Right ventricle myocardium superior (tissue), 1 donor: ENCODE results near the gene OPN1MW. TPM values are rescaled to one million over a fixed set of nuclear protein-coding genes. Genes with fewer than 3 reads are reported as not detected.
"Not testable (repeated sequence)": the region's sequence is repeated elsewhere in the genome, so short reads cannot be mapped to it uniquely, and the experiment has no call there.

Experiments used
- ATAC-seq: fragments of 200-7000 bp; cut with Tn5 transposase; one replicate; pipeline ENCODE4 v1.9.1; 2020; ENCODE audit warnings: mild to moderate bottlenecking; ENCODE audit not compliant: poor library complexity
- DNase-seq: peaks from one replicate; pipeline ENCODE4 v3.0.0-alpha.2; 2020
- intact Hi-C: fragments of 100-400 bp; cut with DNase I; formaldehyde crosslinking; loops from one replicate; pipeline ENCODE4 v1.11.2; 2022
- total RNA-seq: library from RNA; stranded (reverse); fragmentation: NEBNext Ultra II Directional; extraction: Animal tissue kit (Norgen Biotek cat#: 25700); gene quantifications from one replicate; pipeline ENCODE4 v1.2.1, GENCODE V29; 2021
- donor health status: DM: no; HTN: yes; CAD: no; lungs with severe emphysema.

Gene OPN1MW
- total RNA-seq, 1 donor from 2014 or later, result not detected

DNA sequence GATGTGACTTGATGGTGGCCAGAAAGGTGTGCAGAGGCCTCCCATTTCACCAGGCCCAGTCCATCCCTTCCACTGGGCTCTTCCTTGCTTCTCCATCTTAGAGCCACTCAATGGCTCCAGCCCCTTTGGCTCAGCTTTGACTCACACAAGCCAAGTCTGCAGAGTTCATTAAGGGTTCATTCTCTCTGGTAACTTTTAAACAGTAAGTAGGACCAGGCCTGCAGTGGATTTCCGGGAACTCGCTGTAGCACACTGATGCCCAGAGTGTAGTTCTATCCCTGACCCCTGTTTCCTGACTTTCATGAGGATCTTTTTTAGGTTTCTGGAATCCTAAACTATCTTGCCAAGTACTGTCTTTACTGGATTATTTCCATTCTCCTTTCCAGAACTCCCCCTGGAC lies 11.9 kb downstream of the OPN1MW start:
- DNase-seq, intact Hi-C loops: not testable (repeated sequence)
- peak; percentile 29 for ATAC-seq

DNA sequence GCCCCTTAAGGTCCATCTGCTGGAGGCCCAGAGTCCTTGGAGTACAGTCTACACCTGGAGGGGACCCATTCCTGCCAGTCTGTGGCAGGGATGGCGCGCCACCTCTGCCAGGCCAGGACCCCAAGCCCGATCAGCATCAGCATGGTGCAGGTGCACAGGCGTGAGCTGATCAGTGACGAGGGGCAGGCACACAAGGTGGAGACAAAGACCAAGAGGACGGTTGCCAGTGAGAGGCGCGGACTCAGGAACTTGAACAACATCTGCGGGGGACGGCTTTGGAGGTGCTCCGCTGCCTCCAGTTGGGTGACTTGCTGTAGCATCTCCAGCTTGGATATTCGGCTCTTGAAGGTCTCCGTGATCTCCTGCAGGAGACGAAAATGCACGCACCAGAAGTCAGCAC lies 14.1 kb downstream of the OPN1MW start:
- intact Hi-C loops, ATAC-seq, DNase-seq: not testable (repeated sequence)

DNA sequence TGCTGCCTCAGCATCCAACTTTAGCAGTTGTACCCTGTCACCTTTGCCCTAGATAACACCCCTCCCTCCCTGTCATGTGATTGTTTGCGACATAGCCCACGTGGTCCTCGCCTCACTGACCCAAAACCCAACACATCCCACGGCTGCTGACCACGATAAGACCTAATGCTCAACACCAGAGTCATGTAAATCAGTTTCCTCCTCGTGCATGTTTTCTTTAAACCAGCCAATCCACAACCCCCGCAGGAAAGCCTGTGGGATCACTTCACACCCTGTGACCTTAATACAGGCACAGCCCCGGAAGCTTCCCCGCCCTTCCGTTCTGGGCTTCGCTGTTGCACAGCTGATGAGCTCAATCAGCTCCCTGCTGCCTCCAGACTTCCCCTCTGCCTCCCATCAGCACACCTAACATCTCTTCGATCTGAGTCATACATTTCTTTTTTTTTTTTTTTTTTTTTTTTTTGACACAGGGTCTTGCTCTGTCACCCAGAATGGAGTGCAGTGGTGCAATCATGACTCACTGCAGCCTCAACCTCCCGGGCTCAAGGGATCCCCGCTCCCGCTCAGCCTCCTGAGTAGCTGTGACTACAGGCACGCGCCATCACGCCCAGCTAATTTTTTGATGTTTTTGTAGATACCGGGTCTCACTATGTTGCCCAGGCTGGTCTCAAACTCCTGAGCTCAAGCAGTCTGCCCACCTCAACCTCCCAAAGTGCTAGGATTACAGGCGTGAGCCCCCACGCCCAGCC lies 27.4 kb downstream of the OPN1MW start:
- intact Hi-C loops, DNase-seq: not testable (repeated sequence)
- peak; percentile 73 for ATAC-seq

DNA sequence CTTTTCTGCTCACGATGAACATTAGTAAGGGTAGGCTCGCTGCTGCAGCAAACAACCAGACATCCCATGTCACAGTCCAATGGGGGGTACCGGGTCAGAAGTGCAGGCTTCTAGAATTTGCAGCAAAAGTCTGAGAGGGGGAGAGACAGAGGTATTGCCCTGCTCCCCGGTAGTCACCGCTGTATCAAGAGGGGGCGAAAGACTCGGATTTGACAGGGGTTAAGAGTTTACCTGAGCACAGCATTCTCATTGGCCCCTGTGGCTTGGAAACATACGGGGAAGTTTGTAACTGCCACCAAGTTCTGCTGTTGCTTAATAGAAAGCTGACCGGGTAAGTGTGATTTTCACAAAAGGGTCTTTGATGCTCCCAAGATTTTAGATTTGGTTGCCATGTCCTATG lies 28.7 kb downstream of the OPN1MW start:
- not testable (repeated sequence) for ATAC-seq, DNase-seq

DNA sequence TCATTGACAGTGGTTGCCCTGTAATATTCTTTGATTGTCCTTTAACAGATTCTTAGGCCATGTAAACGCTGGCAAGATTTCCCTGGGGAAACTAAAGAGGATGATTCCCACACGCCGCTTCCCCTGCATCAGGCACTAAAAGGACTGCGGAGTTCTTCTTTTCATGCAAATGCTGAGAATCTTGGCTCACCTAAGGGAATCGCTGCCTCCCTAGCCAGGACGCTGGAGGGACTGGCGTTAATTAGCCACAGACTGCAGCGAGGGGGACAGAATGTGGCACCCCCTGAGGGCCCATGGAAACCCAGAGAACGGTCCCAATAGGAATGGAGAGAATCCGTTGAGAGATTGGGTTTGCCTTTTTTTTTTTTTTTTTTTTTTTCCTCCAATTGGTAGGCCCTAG lies 29.1 kb downstream of the OPN1MW start:
- DNase-seq, intact Hi-C loops, ATAC-seq: not testable (repeated sequence)

More for the DNA sequence above, 28.7 kb downstream of the OPN1MW start:
- intact Hi-C loops, result not testable (repeated sequence)

DNA sequence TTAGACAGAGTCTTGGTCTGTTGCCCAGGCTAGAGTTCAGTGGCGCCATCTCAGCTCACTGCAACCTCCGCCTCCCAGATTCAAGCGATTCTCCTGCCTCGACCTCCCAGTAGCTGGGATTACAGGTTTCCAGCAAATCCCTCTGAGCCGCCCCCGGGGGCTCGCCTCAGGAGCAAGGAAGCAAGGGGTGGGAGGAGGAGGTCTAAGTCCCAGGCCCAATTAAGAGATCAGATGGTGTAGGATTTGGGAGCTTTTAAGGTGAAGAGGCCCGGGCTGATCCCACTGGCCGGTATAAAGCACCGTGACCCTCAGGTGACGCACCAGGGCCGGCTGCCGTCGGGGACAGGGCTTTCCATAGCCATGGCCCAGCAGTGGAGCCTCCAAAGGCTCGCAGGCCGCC lies 37.1 kb downstream of the OPN1MW start, which contains the start of gene OPN1MW2:
Gene OPN1MW2 (plus strand): TSS at position 301 of the 400 bp plus-strand sequence. CDS start 60 bp downstream, at position 361.
- intact Hi-C loops, DNase-seq, ATAC-seq: not testable (repeated sequence)

DNA sequence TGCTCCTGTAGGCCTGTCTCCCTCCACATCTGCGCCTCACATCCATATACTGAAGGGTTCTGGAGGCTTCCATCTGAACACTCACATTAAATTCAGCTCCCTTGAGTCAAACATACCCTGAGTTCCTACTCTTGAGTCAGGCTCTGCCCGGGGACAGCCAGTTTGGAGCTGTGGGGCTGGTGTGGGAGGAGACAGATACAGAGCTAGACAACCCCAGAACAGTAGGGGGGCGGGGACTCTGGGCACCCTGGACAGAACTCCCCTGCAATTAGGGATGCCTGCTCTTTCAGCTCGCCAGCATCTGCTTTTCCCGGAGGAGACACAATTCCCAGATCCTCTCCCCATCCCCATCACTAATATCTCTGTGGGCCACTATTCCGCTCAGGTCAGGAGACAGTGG lies 42.9 kb downstream of the OPN1MW start:
- ATAC-seq, DNase-seq, intact Hi-C loops: not testable (repeated sequence)

DNA sequence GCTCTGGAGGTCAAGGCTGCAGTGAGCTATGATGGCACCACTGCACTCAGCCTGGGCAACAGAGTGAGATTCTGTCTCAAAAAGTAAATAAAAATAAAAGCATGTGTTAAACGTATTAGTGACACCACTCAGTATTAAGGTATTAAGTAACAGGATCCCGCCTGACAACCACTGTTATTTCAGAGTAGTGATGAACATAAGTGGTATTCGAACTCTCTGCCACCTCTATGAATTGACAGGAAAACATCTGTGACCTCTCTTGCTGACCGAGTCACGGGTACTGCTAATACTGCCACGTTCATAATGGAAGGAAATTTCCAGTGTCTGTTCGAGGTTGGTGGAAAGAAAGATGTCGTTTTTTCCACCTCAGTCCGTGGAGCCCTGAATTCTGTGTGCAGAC lies 44.3 kb downstream of the OPN1MW start:
- intact Hi-C loops, ATAC-seq, DNase-seq: not testable (repeated sequence)

DNA sequence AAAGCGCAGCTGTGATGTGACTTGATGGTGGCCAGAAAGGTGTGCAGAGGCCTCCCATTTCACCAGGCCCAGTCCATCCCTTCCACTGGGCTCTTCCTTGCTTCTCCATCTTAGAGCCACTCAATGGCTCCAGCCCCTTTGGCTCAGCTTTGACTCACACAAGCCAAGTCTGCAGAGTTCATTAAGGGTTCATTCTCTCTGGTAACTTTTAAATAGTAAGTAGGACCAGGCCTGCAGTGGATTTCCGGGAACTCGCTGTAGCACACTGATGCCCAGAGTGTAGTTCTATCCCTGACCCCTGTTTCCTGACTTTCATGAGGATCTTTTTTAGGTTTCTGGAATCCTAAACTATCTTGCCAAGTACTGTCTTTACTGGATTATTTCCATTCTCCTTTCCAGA lies 49.0 kb downstream of the OPN1MW start:
- ATAC-seq, result peak; percentile 38
- DNase-seq, intact Hi-C loops: not testable (repeated sequence)

DNA sequence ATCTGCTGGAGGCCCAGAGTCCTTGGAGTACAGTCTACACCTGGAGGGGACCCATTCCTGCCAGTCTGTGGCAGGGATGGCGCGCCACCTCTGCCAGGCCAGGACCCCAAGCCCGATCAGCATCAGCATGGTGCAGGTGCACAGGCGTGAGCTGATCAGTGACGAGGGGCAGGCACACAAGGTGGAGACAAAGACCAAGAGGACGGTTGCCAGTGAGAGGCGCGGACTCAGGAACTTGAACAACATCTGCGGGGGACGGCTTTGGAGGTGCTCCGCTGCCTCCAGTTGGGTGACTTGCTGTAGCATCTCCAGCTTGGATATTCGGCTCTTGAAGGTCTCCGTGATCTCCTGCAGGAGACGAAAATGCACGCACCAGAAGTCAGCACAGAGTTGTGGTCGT lies 51.2 kb downstream of the OPN1MW start:
- intact Hi-C loops, ATAC-seq, DNase-seq: not testable (repeated sequence)

DNA sequence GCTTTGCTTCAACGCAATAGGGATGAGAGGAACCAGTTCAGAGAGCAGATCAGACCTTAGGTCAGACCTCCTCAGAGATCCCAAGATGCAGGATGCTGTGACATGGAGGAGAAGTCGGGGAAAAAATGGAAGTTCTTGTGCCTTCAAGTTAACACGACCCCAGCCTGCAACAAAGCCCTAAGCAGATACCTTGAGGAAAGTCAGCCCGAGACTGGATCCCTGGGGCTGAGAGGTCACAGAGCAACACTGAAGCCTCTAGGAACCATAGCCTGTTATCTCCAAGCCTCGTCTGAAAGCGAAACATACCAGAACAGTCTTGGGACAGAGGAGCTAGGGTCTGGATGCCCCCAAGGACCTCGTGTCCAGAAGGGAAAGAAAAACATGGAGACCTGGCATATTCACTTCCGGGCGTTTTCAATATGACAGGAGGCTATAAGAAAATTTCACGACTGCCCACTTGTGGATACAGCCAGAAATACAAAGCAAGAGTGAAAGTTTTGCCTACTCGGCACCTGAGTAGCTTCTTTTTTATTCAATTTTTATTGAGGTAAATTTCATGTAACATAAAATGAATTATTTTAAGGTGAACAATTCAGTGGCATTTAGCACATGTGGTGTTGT lies 56.7 kb downstream of the OPN1MW start:
- DNase-seq, result not testable (repeated sequence)

DNA sequence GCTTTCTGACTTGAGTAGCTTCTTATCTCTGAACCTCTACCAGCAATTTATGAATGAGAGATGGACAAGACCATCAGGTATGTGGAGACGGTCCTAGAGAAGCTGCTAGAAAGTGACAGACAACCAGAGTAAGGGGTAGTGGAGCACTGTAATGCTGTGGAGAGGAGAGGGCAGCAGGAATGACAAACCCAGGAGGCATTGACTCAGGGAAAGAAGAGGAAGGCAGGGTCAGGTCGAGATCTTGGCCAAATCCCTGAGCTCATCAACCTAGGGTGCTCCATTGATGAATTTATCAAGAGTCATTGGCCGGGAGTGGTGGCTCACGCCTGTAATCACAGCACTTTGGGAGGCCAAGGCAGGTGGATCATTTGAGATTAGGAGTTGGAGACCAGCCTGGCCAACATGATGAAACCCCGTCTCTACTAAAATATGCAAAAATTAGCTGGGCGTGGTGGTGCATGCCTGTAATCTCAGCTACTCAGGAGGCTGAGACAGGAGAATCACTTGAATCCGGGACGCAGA lies 57.6 kb downstream of the OPN1MW start:
- not testable (repeated sequence) for ATAC-seq, DNase-seq

More for the DNA sequence above, 56.7 kb downstream of the OPN1MW start:
- ATAC-seq, intact Hi-C loops: not testable (repeated sequence)

More for the DNA sequence above, 57.6 kb downstream of the OPN1MW start:
- intact Hi-C loops, result not testable (repeated sequence)

Other genes with a start within 250 kb of the OPN1MW start
- gene NAA10, start 247.6 kb upstream of the OPN1MW start, total RNA-seq, result 70.4 TPM
- 11.1 TPM for gene RENBP, start 238.0 kb upstream of the OPN1MW start, total RNA-seq
- 24.7 TPM for gene HCFC1, start 210.8 kb upstream of the OPN1MW start, total RNA-seq
- gene TMEM187, start 209.8 kb upstream of the OPN1MW start, total RNA-seq, result 7.1 TPM
- 34.2 TPM for gene IRAK1, start 162.7 kb upstream of the OPN1MW start, total RNA-seq
- gene MECP2, start 84.9 kb upstream of the OPN1MW start, total RNA-seq, result 30.5 TPM
- not detected for gene OPN1LW, start 38.4 kb upstream of the OPN1MW start, total RNA-seq
- gene OPN1MW2, start 37.2 kb downstream of the OPN1MW start, total RNA-seq, result not detected
- gene OPN1MW3, start 75.0 kb downstream of the OPN1MW start, total RNA-seq, result not detected
- not detected for gene TEX28, start 112.5 kb downstream of the OPN1MW start, total RNA-seq
- gene TKTL1, start 113.2 kb downstream of the OPN1MW start, total RNA-seq, result 14.0 TPM
- 216 TPM for gene FLNA, start 192.0 kb downstream of the OPN1MW start, total RNA-seq
- 49.2 TPM for gene EMD, start 196.7 kb downstream of the OPN1MW start, total RNA-seq
- gene RPL10, start 215.8 kb downstream of the OPN1MW start, total RNA-seq, result 2,020 TPM
- gene DNASE1L1, start 226.7 kb downstream of the OPN1MW start, total RNA-seq, result 57.7 TPM
- gene TAFAZZIN, start 228.9 kb downstream of the OPN1MW start, total RNA-seq, result 36.1 TPM
- gene ATP6AP1, start 246.1 kb downstream of the OPN1MW start, total RNA-seq, result 74.8 TPM